BLaER1 (cell line): ENCODE results near the gene OR13C3.
"Not testable (repeated sequence)": the region's sequence is repeated elsewhere in the genome, so short reads cannot be mapped to it uniquely, and the experiment has no call there.

Experiments used
- H3K27ac ChIP-seq: shearing (Covaris generic); formaldehyde crosslinking; 2 replicates; pipeline ENCODE4 v1.8.1; 2022
- H3K27me3 ChIP-seq: shearing (Covaris generic); formaldehyde crosslinking; 2 replicates; pipeline ENCODE4 v1.8.1; 2022
- H3K36me3 ChIP-seq: shearing (Covaris generic); formaldehyde crosslinking; 2 replicates; pipeline ENCODE4 v1.8.1; 2022
- H3K4me1 ChIP-seq: shearing (Covaris generic); formaldehyde crosslinking; 2 replicates; pipeline ENCODE4 v1.8.1; 2022
- H3K4me2 ChIP-seq: shearing (Covaris generic); formaldehyde crosslinking; 2 replicates; pipeline ENCODE4 v1.8.1; 2022
- H3K4me3 ChIP-seq: shearing (Covaris generic); formaldehyde crosslinking; 2 replicates; pipeline ENCODE4 v1.8.1; 2022
- H3K9ac ChIP-seq: shearing (Covaris generic); formaldehyde crosslinking; 2 replicates; pipeline ENCODE4 v1.8.1; 2022
- H3K9me3 ChIP-seq: shearing (Covaris generic); formaldehyde crosslinking; 2 replicates; pipeline ENCODE4 v1.8.1; 2022
- H4K20me1 ChIP-seq: shearing (Covaris generic); formaldehyde crosslinking; 2 replicates; pipeline ENCODE4 v1.8.1; 2022
- Cebpa-rat ChIP-seq: shearing (Covaris generic); IDR thresholded peaks from 2 replicates; pipeline ENCODE4 v1.8.1; 2022

The OR13C3 gene

GRCh38 chr9:104539275-104539674, 2.6 kb upstream of the OR13C3 start:
- Histone ChIP-seq H3K36me3 (no peaks in the 10 kb centered on the region), H3K4me1 (no peaks in the 10 kb centered on the region), H4K20me1 (no peaks in the 10 kb centered on the region), H3K9me3 (no peaks in the 10 kb centered on the region), H3K4me2 (no peak overlapping the region), H3K4me3 (no peak overlapping the region), H3K27me3 (no peaks in the 10 kb centered on the region), H3K9ac (no peak overlapping the region), H3K27ac (no peak overlapping the region)
- no peak for TF ChIP-seq Cebpa-rat

- Histone ChIP-seq H3K9ac (no peak within 1 kb of the TSS), H3K4me3 (no peak within 1 kb of the TSS), H3K4me2 (no peak within 1 kb of the TSS), H3K27ac (no peak within 1 kb of the TSS), H4K20me1 (no peaks in the 10 kb centered on the region), H3K36me3 (no peaks in the 10 kb centered on the region), H3K9me3 (peaks cover 11% of the 10 kb centered on the region), H3K4me1 (no peaks in the 10 kb centered on the region), H3K27me3 (no peaks in the 10 kb centered on the region)
- TF ChIP-seq Cebpa-rat, result no peak
These were observed 9.5 kb downstream of the OR13C3 start, which contains the start of gene OR13C4 for GRCh38 chr9:104527109-104527508. Gene OR13C4, minus strand, starts transcription at chr9:104527209. Its CDS starts 0 bp downstream, at chr9:104527209.

DNA sequence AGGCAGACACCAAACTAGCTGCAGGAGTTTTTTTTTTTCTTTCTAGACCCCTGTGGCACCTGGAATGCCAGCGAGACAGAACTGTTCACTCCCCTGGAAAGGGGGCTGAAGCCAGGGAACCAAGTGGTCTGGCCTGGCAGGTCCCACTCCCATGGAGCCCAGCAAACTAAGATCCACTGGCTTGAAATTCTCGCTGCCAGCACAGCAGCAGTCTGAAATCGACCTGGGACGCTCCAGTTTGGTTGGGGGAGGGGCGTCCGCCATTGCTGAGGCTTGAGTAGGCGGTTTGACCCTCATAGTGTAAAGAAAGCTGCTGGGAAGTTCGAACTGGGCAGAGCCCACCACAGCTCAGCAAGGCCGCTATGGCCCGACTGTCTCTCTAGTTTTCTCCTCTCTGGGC, 16.4 kb downstream of the OR13C3 start:
- H3K27me3 ChIP-seq, H3K4me3 ChIP-seq, H3K9me3 ChIP-seq, H3K9ac ChIP-seq, H3K27ac ChIP-seq, H4K20me1 ChIP-seq, H3K4me2 ChIP-seq, H3K4me1 ChIP-seq, H3K36me3 ChIP-seq: not testable (repeated sequence)

- H3K4me2 ChIP-seq, result no peak overlapping the region
These were observed 21.8 kb downstream of the OR13C3 start for GRCh38 chr9:104514901-104515300.

DNA sequence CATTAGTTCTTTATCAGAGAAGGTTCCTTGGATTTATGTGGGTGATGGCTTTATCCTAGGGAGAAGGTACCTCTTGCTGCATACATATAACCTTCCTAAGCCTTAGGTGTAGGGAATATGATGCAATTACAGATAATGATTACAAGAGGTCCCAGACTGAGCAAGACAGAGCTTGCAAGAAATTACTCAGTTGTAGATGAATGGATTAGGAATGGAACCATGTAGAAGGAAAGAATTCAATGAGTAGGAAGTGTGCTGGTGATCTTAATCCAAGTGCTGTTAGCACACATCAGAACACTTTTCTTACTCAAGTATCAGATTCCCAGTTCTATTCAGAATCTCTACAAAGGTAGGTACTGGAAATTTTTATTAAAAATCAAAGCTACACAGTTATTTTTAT, 30.1 kb downstream of the OR13C3 start:
- Histone ChIP-seq H3K4me1 (no peaks in the 10 kb centered on the region), H3K27ac (no peak overlapping the region), H3K27me3 (no peaks in the 10 kb centered on the region), H3K4me3 (no peak overlapping the region), H3K36me3 (no peaks in the 10 kb centered on the region), H3K4me2 (no peak overlapping the region), H3K9ac (no peak overlapping the region), H3K9me3 (no peaks in the 10 kb centered on the region), H4K20me1 (no peaks in the 10 kb centered on the region)
- no peak for TF ChIP-seq Cebpa-rat

More at GRCh38 chr9:104514901-104515300, 21.8 kb downstream of the OR13C3 start:
- H3K9ac ChIP-seq, result no peak overlapping the region
- H3K27ac ChIP-seq, result no peak overlapping the region
- TF ChIP-seq Cebpa-rat, result no peak
- H3K36me3 ChIP-seq, result no peaks in the 10 kb centered on the region
- H3K4me1 ChIP-seq, result no peaks in the 10 kb centered on the region
- H3K9me3 ChIP-seq, result no peaks in the 10 kb centered on the region
- no peak overlapping the region for H3K4me3 ChIP-seq
- no peaks in the 10 kb centered on the region for H3K27me3 ChIP-seq
- H4K20me1 ChIP-seq, result no peaks in the 10 kb centered on the region

DNA sequence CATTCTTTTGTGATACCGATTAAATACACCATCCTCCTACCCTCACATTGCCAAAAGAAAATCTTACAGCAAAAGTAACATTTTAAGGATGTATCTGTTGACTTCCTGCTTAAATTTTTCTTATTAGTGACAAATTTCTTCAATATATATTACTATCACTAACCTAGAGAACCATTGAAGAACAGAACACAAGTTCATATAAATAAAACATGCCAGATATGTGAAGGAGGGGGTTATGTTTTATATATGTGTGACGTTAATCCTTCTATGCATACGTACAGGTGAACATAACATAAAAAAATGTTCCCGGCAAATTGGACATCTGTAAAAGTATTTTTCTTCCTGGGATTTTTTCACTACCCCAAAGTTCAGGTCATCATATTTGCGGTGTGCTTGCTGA, 32.7 kb downstream of the OR13C3 start, which contains the start of gene OR13F1:
OR13F1 (plus strand) TSS at position 301 of the 400 bp plus-strand sequence; CDS start at position 301, 0 bp downstream.
- TF ChIP-seq Cebpa-rat, result no peak
- no peaks in the 10 kb centered on the region for H3K9me3 ChIP-seq
- H3K9ac ChIP-seq, result no peak within 1 kb of the TSS
- H3K27me3 ChIP-seq, result no peaks in the 10 kb centered on the region
- H4K20me1 ChIP-seq, result no peaks in the 10 kb centered on the region
- H3K4me2 ChIP-seq, result no peak within 1 kb of the TSS
- no peak within 1 kb of the TSS for H3K4me3 ChIP-seq
- H3K36me3 ChIP-seq, result no peaks in the 10 kb centered on the region
- no peaks in the 10 kb centered on the region for H3K4me1 ChIP-seq
- no peak within 1 kb of the TSS for H3K27ac ChIP-seq

- H3K9ac ChIP-seq, result no peak overlapping the region
- no peaks in the 10 kb centered on the region for H3K36me3 ChIP-seq
- H3K4me3 ChIP-seq, result no peak overlapping the region
- H3K4me2 ChIP-seq, result no peak overlapping the region
- no peak for TF ChIP-seq Cebpa-rat
- no peaks in the 10 kb centered on the region for H3K9me3 ChIP-seq
- H3K4me1 ChIP-seq, result no peaks in the 10 kb centered on the region
- no peak overlapping the region for H3K27ac ChIP-seq
- no peaks in the 10 kb centered on the region for H3K27me3 ChIP-seq
- H4K20me1 ChIP-seq, result no peaks in the 10 kb centered on the region
These were observed 33.2 kb downstream of the OR13C3 start for GRCh38 chr9:104503440-104503839.

DNA sequence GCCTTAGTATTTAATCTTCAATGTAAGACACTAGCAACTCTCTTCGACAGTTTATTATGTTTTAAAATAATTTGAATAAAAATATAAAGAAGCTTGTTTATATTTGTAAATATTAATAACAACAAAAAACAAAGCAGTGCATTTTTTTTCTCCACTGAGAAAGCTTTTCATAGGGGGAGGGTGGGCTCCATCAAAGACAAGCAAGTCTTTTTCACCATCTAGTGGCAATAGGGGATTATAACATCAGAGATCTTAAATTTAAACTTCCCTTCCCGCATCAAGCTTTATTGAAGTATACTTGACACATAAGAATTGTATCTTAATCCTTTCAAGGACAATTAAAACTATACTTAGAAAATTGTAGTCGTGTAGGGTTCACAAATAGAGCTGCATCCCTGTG, 41.8 kb downstream of the OR13C3 start:
- Histone ChIP-seq H3K27ac (no peak overlapping the region), H3K9me3 (peaks cover 5% of the 10 kb centered on the region), H3K4me1 (no peaks in the 10 kb centered on the region), H3K4me2 (no peak overlapping the region), H3K9ac (no peak overlapping the region), H3K4me3 (no peak overlapping the region), H3K27me3 (no peaks in the 10 kb centered on the region), H3K36me3 (no peaks in the 10 kb centered on the region), H4K20me1 (no peaks in the 10 kb centered on the region)
- TF ChIP-seq Cebpa-rat, result no peak
